ENCODE data around the gene KBTBD3. TPM values are rescaled to one million over a fixed set of nuclear protein-coding genes. Genes with fewer than 3 reads are reported as not detected.

Gene KBTBD3
- 1 to 10 TPM in 11 of 12 donors, not detected in 1; 2.8 to 7.8 (median 5.5) TPM for polyA plus RNA-seq (ENCODE audit: insufficient read length in 12 of 12)
- long read RNA-seq, donor 1, partial matches to known transcripts, result 0 of 7 reads
- long read RNA-seq, donor 1, other reads (novel, unspliced or antisense), result 0 of 7 reads
- long read RNA-seq, donor 2, transcript KBTBD3-205 (4 exons, 2,682 nt), result major isoform, 5 of 7 reads
- long read RNA-seq, donor 2, partial matches to known transcripts, result 0 of 7 reads
- long read RNA-seq, donor 2, other reads (novel, unspliced or antisense), result 0 of 7 reads
- long read RNA-seq, donor 3, partial matches to known transcripts, result 0 of 1 reads
- long read RNA-seq, donor 3, other reads (novel, unspliced or antisense), result 0 of 1 reads
- long read RNA-seq, donor 4, result 0 reads
- long read RNA-seq, donor 5, result 0 reads
- long read RNA-seq, donor 6, partial matches to known transcripts, result 0 of 2 reads
- long read RNA-seq, donor 6, other reads (novel, unspliced or antisense), result 0 of 2 reads
- long read RNA-seq, donor 7, partial matches to known transcripts, result 0 of 2 reads
- long read RNA-seq, donor 7, other reads (novel, unspliced or antisense), result 0 of 2 reads
- long read RNA-seq, donor 8, partial matches to known transcripts, result 0 of 6 reads
- long read RNA-seq, donor 8, other reads (novel, unspliced or antisense), result 0 of 6 reads
- long read RNA-seq, donor 9, partial matches to known transcripts, result 0 of 3 reads
- long read RNA-seq, donor 9, other reads (novel, unspliced or antisense), result 0 of 3 reads
- long read RNA-seq, donor 10, partial matches to known transcripts, result 60 of 101 reads
- long read RNA-seq, donor 10, other reads (novel, unspliced or antisense), result 38 of 101 reads
- long read RNA-seq, donor 11, partial matches to known transcripts, result 0 of 6 reads
- long read RNA-seq, donor 11, other reads (novel, unspliced or antisense), result 0 of 6 reads

- DNase-seq, result peak; percentile 100
Observed at GRCh38 chr11:106076919-106077608, at the start of gene KBTBD3. KBTBD3 (minus strand) TSS chr11:106077347; CDS start chr11:106059097, 18,250 bp downstream.

DNA sequence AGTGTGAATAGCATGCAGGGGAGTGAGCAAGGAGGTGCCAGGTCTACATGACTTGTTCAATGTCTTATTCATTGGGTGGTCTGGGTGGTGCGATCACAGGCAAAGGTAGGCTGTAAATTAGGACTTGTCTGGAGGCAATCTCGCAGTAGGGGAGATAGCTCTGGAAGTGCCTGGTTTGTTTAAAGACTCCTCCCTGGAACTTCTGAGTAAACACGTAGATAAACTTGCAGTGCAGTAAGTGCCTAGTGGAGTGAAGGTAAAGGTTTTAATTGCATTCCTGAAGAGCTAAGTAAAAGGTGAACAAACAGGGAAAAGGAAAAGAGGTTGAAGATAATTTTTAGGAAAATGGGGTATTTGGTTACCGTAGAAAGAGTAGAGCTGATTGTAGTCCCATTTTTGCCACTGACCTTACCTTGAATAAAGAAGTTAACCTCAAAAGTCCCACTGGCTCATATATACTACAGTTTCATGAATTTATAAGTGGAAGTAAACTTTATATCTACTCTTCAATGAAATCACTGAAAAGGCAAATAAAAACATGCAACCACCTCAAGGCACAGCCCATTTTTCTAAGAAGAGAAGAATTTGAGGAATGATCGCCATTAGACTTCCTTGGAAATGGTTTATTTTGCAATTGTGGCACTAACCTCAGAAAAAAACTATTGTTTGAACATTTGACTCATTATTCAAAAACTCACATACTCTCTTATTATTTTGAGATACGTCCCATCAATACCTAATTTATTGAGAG is 44.6 kb upstream of the KBTBD3 start:
- no peak for DNase-seq

GRCh38 chr11:106105986-106106385 is 28.8 kb upstream of the KBTBD3 start:
- DNase-seq, result no peak

DNA sequence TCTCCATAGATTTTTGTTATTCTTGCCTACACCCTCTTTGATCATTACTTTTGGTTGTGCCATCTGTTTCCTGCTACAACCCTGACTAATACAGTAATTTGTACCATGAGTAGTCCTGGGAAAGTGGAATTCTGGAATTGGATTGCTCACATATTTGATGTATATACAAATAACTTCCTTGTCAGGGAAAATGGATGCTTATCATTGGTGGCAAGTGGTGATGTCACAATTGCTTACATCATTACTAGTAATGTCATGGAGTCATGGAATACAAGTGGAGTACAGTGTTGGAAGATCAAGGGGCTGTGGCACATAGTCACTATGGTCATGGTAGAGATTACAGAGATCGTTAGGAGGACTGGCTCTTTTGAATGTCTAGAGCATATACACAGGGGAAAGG is 24.7 kb upstream of the KBTBD3 start:
- DNase-seq, result no peak

DNA sequence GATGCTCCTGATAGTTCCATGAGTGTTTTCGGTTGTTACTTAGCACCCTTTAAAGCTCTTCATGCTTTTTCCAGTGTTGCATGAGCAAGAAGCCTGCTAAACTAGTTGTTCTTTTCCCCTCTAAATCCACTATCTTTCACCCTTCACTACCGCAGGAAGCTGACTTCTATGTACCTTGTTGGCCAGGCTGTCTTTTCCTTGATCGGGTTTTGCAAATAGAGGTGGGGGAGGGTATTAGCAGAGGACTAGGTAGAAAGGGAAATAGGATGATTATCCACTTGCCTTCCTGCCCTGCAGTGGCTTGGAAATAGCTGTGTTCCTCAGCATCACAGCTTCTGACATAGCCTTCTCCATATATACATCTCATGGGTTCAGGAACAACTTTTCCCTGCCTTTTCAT is 24.2 kb upstream of the KBTBD3 start:
- DNase-seq, result no peak

DNA sequence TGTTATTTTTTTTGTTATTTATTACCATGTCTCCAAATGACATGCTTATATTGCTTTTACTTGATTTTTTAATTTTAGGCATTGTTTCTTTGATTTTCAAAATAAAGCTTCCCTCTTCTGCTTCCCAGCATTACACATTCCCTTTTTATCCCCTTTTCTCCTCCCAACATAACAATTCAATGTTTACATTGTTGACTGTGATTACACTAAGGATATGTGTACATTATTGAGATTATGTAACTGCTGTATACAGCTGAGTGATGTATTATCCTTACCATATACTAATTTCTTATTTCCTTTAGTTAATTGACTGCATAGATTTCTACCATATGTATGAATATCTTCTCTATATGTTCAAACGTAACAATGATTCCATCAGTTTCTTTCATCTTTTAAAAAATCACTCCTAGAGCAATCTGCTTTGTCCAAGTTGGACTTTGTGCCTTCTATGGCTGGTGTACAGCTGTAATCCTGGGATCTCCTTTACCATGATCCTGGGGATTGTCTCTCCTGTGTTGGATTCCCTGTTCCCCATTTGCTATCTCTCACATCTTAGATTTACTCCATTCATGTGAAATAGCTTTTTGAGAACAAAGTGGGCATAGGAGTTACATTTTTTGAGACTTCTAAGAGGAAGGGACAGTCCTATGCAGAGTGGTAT is 21.9 kb upstream of the KBTBD3 start:
- DNase-seq, result no peak

GRCh38 chr11:106092446-106092845 is 15.3 kb upstream of the KBTBD3 start:
- no peak for DNase-seq

GRCh38 chr11:106091480-106092123 is 14.5 kb upstream of the KBTBD3 start:
- DNase-seq, result no peak

GRCh38 chr11:106088896-106089295 is 11.7 kb upstream of the KBTBD3 start:
- no peak for DNase-seq

- DNase-seq, result peak; percentile 45
Observed at GRCh38 chr11:106087815-106088435, 10.8 kb upstream of the KBTBD3 start.

DNA sequence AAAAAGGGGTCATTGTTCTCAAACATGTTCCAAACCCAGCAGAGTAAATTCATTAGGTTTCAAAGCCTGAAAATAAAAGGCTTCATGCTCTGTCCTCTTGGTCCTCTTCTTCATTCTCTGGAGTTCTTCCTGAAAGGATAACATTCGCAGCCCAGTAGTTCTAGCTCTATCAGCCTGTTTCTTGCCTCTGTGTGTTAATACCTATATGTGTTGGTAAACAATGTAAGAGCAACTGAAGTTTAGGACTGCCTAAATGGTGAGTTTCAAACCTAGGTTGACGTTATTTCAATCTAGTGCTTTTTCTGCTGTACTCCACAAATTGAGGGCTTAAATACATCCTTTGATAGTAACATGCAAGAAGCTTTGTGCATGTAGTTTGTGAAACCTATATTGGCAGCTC is 9.7 kb upstream of the KBTBD3 start:
- DNase-seq, result no peak

GRCh38 chr11:106086135-106086534 is 9.0 kb upstream of the KBTBD3 start:
- DNase-seq, result no peak

GRCh38 chr11:106082096-106082495 is 4.9 kb upstream of the KBTBD3 start:
- DNase-seq, result no peak

DNA sequence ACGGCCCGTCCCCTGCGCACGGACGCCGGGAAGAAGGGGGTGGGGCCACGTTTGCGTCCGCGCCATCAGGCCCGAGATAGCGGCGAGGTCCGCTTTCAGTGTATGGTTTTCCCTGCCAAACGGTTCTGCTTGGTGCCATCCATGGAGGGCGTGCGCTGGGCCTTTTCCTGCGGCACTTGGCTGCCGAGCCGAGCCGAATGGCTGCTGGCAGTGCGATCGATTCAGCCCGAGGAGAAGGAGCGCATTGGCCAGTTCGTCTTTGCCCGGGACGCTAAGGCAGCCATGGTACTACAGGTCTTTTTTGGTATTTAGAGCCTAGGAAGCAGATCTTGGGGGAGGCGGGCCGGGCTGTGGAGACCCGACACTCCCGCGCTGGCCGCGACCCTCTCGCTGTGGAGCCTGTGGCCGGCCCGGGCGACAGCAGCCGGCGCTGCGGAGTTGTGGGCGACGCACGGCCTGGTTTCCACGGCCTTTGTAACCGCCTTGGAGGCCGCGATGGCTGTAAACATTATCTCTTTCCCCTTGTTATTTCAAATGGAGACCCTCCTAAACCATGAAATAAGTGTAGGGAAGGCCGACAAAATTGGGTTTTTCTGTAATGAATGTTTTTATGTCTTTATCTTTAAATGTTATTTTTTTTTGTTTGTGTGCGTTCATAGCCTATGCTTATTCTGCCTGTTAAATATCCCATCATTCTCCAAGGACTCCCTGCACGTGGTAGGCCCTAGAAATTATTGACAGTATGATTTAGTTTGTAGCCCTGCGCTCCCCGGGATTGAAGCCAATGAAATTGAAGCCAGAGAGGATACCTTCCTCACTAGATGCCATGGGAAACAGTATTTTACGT is 685 bp upstream of the KBTBD3 start, which contains the start of gene AASDHPPT:
Gene AASDHPPT, plus strand, starts transcription at position 54 of the 847 bp plus-strand sequence. Its CDS starts 49 bp downstream, at position 103.
- peak; percentile 68 for DNase-seq

DNA sequence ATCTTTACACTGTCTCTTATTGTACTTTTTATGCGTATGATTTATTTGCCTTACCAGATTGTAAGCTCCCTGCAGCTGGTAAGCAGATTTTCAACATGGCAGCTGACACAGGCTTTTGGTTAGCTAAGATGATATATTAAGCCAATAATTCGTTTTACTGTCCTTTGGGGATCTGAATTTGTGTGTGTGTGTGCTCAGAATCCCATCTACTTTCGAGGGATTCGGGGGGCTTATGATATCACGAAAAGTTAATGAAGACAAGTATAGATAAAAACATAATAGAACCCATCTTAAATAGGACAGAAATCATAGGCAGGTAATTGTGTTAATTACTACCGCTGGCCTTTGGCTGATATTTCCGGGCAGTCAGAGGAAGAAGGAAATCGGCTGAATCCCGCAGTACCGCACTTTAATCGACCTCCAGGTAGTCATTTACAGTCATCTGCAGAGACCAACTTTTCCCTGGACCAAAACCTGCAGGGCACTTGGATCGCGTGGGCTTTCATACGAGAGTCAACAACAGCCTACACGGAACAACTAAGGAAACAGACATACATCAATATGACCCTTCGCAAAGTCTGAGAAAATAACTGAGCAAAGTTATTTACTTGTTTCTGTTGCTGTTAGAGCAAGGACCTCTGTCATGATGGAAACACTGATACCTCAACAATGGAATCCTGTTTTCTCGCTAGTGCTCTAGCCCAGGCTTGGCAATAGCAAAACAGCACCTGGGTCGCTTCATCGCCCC is 802 bp downstream of the KBTBD3 start:
- no peak for DNase-seq

DNA sequence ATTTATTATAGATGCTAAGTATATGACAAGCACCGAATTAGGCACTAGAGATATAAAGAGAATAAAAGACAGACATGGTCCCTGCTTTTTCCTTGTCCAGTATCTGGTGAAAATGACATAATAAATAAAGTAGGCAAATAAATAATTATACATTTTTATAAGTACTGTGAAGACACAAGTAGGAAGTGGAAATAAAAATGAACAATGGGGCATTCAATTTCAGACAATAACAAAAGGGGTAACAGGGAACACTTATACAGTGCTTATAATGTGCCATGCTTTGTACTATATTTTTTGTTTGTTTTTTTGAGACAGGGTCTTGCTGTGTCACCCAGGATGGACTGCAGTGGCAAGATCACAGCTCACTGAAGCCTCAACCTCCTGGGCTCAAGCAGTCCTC is 4.3 kb downstream of the KBTBD3 start:
- no peak for DNase-seq

- no peak for DNase-seq
Observed at GRCh38 chr11:106070606-106071005, 6.5 kb downstream of the KBTBD3 start.

- no peak for DNase-seq
Observed at GRCh38 chr11:106063009-106063408, 14.1 kb downstream of the KBTBD3 start.

All from muscle of arm (tissue), 14 donors.